IPS DF 19.7 (cell line): ENCODE data around the gene NOVA2.

Experiments used
- DNase-seq: peaks from one replicate; pipeline ENCODE4 v3.0.0-alpha.2; 2013; ENCODE audit warnings: low read depth, low spot score

The NOVA2 gene, protein sequence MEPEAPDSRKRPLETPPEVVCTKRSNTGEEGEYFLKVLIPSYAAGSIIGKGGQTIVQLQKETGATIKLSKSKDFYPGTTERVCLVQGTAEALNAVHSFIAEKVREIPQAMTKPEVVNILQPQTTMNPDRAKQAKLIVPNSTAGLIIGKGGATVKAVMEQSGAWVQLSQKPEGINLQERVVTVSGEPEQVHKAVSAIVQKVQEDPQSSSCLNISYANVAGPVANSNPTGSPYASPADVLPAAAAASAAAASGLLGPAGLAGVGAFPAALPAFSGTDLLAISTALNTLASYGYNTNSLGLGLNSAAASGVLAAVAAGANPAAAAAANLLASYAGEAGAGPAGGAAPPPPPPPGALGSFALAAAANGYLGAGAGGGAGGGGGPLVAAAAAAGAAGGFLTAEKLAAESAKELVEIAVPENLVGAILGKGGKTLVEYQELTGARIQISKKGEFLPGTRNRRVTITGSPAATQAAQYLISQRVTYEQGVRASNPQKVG

DNA sequence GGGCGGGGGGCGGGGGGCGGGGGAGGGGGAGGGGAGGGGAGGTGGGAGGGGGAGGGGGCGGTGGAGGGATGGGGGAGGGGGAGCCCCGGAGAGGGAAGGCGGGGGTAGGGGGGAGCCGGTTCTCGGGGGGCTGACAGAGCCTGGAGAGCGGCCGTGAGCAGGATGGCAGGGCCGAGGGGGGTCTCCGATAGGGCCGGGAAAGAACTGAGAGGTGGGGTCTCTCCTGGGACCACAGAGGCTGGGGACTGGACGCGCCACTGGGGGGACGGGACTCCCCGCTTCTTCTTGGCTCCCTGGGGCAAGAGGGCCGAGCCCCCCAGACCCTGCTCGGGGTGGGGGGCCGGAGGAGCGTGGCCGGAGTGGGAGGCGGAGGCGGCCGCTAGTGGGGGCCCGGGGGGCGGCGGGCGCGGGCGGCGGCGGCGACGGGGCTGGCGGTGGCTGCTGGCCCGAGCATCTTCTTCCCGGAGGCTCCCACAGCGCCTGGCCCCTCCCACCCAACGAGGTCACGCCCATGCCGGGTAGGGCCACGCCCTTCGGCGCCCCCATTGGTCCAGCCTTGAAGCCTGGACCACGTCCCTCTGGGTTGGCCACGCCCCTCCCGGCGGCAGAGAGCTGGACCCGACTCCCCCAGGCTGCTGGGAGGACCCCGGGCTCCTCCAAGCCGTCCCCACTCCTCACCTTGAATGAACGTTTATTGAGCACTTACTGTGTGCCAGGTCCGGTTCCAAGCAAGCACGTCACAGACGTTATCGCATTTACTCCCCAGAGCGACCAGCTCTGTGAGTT is at the start of gene NOVA2:
TSS of gene NOVA2 (minus strand) at position 313 of the 786 bp plus-strand sequence. CDS start 514 bp downstream, outside the sequence.
- no peak for DNase-seq

DNA sequence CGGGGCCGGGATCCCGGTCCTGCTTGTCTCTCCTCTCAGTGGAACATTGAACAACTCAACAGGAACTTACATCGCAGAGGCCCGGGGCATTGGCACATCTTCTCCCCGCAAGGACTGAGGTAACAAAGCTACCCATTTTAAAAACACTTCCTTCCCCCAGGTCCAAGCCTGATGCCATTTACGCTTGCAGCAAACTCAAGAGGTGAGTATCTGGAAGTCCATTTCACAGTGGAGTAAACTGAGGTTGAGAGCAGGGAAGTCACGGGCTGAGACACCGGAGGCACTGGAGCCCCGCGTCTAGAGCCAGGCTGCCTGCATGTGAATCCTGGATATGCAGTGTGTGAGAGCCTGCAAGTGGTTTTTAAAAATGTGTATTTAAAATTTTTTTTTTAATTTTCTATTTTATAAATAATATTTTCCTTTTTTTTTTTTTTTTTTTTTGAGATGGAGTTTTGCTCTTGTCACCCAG is 49.7 kb upstream of the NOVA2 start:
- no peak for DNase-seq

DNA sequence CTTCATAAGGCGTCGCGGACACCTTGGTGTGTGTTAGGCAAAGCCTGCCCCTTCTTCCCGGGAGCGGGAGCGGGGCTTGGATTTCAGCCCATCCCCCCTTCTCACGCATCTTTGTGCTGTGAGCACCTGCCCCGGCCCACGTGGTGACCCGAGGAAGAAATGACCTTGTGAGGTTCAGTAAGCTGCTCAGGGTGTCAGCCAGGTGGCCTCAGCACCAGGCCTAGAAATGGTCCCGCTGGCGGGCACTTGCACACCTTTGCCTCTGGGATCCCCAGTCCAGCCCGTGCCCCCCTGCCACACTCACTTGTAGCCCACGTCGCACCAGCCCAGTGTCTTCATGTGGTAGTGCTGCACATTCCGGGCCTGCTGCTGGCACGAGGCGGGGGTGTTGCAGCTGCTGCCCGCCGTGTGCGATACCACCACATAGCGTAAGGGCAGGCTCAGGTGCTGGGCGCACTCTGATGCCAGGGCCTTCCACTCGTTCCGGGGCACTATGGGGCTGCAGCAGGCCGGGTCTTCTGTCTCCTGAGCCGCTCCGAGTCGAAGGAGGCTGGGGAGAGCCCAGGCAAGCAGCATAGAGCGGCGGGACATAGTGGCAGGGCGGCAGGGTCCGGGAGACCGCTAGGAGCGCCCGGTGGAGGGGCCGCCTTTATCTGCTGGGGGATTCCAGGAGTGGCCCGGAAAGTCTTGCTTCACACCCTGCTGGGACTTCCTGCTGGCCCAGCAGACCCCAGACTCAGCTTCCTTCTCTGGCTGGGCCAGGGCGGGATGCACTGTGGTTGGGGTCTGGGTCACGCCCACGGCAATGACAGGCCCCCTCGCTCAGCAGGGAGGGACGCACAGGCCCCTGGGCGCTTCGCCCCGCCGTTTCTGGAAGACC is 49.0 kb upstream of the NOVA2 start, which contains the start of gene PGLYRP1:
TSS of gene PGLYRP1 (minus strand) at position 623 of the 880 bp plus-strand sequence. CDS start at position 591, 32 bp downstream.
- DNase-seq = no peak

DNA sequence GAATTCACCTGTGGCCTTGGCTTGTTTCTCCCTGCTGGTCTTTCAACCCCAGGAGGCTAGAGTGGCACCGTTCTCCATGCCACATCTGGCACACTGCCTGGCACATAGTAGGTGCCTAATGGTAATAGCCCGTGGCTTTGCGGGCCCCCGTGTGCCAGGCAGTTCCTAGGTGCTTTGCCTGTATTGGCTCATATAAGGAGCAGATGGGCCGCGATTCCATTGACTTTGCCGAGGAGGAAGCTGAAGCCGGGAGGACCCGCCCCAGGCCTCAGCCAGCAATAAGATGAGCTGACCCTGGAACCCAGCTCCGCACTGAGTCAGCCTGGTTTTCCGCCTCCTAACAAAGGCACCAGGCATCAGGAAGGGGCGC is 48.4 kb upstream of the NOVA2 start:
- no peak for DNase-seq

GRCh38 chr19:46021531-46022041 is 47.9 kb upstream of the NOVA2 start:
- DNase-seq = no peak

- DNase-seq = no peak
Observed at GRCh38 chr19:46020819-46021125, 47.1 kb upstream of the NOVA2 start.

GRCh38 chr19:46019270-46019669 is 45.6 kb upstream of the NOVA2 start:
- DNase-seq = no peak

DNA sequence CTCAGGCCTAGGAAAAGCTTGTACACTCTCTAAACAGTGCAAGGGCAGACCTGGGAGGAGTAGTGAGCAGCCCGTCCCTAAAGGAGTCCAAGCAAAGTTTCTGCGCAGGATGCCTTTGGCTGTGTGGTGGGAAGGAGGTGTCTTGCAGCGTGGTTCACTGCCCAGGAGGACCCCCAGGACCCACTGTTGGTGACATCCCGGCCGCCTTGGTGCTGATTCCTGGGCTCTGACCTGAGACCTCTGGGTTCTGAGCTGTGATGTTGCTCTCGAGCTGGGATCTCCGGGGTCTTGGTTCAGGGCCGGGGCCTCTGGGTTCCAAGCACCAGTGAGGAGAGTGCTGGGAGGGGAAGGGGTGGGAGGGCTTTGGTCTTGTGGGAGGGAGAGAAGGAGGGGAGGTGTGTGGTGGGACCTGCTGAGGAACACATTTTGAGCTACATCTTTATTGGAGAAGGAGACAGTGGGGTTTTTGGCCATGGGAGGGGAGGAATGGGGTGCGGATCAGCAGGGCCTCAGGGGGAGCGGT is 45.1 kb upstream of the NOVA2 start:
- DNase-seq = no peak

DNA sequence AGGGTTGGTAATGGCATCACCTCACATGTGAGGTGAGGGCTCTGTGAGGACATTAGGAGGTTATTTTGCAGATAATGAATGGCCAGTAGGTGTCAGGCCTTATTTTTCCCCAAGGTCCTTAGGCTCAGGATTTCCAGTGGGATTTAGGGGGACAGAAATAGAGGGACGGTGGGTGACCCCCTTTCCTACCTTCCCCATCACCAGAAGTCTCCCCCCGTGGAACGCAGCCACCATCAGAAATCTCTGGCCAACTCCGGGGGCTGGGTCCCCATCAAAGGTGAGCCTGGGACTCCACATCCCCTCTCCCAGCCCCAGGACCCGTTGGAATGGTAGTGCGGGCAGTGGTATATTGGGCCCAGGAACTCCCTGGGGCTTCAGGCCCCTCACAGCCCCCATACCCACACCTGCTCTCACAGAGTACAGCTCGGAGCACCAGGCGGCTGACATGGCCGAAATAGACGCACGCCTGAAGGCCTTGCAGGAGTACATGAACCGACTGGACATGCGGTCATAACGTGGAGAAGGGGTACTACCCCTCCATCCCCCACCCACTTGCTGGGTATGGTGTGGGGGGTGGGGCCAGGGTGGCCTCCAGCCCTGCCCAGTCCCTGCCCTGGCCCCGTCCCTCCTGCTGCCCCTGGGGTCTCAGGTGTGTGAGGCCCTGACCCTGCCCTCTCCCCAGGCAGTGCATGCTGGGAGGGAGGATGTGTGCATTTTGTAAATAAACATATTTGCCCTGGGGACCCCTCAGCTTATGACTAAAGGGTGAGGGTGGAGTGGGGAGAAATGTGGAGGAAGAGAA is 44.4 kb upstream of the NOVA2 start:
- no peak for DNase-seq

- DNase-seq = no peak
Observed at GRCh38 chr19:46017095-46017429, 43.4 kb upstream of the NOVA2 start.

- DNase-seq = no peak
Observed at GRCh38 chr19:46016426-46017094, 42.9 kb upstream of the NOVA2 start.

DNA sequence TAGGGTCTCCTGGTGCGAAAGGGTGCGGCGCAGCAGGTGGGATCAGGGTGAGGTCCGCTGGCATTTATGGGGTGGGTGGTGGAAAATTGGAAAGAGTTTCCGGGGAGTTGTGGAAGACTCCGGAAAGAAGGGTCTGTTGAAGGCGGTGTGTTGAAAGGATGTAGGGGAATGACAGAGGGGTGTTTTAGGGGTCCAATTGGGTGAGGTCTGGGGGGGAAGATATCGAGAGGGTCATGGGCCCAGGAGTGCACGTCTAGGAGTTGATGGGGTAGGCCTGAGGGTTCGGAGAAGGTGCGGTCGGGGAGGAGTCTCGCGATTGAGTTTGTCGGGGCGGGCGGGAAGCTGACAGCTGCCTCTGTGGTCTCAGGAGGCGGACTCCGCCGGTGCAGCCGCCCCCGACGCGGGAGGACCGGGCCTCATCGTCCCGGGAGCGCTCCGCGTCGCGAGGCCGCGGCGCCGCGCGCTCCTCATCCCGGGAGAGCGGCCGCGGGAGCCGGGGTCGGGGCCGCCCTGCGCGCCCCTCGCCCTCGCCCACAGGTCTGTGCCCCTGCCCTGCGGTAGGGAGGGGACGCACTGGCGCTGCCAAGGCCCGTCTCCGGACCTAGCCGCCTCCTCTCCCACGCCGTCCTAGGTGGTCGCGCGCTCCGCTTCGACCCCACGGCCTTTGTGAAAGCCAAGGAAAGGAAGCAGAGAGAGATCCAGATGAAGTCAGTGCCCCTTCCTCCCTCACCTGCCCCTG is 42.2 kb upstream of the NOVA2 start:
- no peak for DNase-seq

GRCh38 chr19:46014941-46015686 is 41.4 kb upstream of the NOVA2 start:
- DNase-seq = no peak

DNA sequence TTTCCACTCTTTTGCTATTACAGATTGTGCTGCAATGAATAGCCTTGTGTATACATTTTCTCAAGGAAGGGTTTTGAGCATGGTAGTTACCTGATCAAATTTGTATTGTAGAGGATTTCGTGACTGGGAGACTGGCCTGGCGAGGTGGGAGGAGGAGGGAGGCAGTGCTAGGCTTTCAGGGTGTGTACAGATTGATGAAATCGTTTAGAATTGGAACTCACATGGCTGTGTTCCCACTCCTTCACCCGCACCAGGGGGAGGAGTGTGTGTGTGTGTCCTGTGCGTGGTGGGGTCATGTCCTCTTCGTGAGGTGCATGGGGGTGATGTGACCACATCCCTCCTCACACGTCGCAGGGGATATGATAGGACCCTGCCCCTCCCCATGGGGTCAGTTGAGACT is 40.9 kb upstream of the NOVA2 start:
- no peak for DNase-seq

DNA sequence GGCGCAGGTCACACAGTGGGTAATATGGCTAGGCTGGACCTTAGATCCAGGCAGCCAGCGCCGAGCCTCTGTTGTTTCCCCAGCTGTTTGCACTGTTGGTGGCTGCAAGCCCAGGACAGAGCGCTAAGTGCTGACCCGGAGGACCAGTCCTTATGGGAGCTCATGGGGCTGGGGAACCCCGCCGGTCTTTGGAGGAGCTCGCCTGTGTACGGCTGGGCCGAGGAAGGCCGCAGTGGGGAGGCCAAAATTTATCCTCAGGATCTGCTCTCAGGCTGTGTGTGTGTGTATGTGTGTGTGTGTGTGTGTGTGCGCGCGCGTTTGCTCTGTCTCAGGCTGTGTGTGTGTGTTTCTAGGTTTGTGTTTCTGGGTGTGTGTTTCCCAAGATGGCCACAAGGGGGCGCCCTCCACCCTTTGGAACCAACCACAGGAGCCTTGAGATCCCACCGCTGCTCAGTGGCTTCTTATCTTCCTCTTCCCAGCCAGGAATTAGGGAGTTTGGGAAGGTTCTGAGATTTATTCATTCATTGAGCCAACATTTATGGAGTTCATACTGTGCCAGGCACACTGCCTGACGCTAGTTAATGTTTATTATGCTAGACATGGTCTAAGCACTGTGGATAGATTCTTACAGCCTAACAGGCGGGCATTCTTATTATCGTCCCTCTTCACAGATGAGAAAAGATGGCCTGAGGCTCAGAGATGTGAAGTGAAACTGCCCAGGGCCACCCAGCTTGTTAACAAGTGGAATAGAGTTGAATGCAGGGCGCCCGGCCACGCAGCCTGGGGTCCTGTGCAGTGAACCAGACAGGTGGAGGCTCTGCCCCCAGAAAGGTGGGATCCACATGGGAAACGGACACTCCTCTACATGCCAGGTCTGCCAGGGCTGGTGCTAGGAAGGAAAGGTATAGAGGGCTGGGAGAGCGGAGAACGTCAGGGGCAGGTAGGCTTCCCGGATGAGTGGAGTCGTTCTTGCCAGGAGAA is 36.2 kb upstream of the NOVA2 start:
- DNase-seq = no peak

GRCh38 chr19:46006411-46006810 is 32.7 kb upstream of the NOVA2 start:
- DNase-seq = no peak

DNA sequence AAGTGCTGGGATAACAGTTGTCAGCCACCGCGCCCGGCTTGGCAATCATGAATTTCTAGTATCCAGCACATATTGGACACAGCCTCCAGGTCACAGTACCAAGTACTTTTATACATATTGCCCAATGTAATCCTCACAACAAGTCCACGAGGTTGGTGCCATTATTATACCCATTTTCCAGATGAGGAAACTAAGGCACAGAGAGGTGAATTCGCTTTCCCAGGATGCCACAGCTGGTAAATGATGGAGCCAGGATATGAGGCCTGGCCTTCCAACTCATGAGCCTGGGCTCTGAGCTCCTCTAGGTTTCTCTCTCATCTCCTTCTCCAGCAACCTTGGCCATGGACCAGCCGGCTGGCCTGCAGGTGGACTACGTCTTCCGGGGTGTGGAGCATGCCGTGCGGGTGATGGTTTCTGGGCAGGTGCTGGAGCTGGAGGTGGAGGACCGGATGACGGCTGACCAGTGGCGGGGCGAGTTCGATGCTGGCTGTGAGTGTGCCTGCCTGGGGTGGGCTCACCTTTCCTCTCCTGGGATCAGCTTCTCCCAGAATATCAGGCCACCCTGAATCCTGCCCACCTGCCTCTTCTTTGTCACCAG is 29.1 kb upstream of the NOVA2 start:
- DNase-seq = no peak
